Activated naive CD4-positive, alpha-beta T cell treated with anti-CD3 and anti-CD28 coated beads, Interleukin-2, amount 50 U/mL, for 24 hours (primary cell): ENCODE results near the gene NOTUM.
A peak's percentile ranks its signal among the peaks of the same experiment; 100 is the strongest.

ENCODE experiments used
- H3K27ac Mint-ChIP-seq: one replicate; pipeline ENCODE4 v1.8.0; 2021; ENCODE audit warnings: mild to moderate bottlenecking, mixed read lengths
- H3K27me3 Mint-ChIP-seq: one replicate; pipeline ENCODE4 v1.8.0; 2021; ENCODE audit warnings: mixed read lengths
- H3K36me3 Mint-ChIP-seq: one replicate; pipeline ENCODE4 v1.8.0; 2021; ENCODE audit warnings: mixed read lengths
- H3K4me1 Mint-ChIP-seq: one replicate; pipeline ENCODE4 v1.8.0; 2021; ENCODE audit warnings: mixed read lengths
- H3K4me3 Mint-ChIP-seq: one replicate; pipeline ENCODE4 v1.8.0; 2021; ENCODE audit warnings: mild to moderate bottlenecking, mixed read lengths
- H3K9me3 Mint-ChIP-seq: one replicate; pipeline ENCODE4 v1.8.0; 2021; ENCODE audit warnings: mixed read lengths

Gene NOTUM

GRCh38 chr17:81917565-81918332 is 43.2 kb downstream of the NOTUM start, which contains the start of gene SIRT7:
SIRT7 (minus strand) TSS chr17:81918176; CDS start chr17:81918131, 45 bp downstream.
- H3K27me3 Mint-ChIP-seq: no peaks in the 10 kb centered on the region
- H3K27ac Mint-ChIP-seq: peak within 1 kb of the TSS; percentile 81
- peaks cover 7% of the 10 kb centered on the region for H3K36me3 Mint-ChIP-seq
- H3K4me3 Mint-ChIP-seq: peak within 1 kb of the TSS; percentile 86
- peaks cover 36% of the 10 kb centered on the region for H3K4me1 Mint-ChIP-seq
- H3K9me3 Mint-ChIP-seq: no peaks in the 10 kb centered on the region

GRCh38 chr17:81916234-81917001 is 44.6 kb downstream of the NOTUM start:
- H3K9me3 Mint-ChIP-seq: no peaks in the 10 kb centered on the region
- H3K4me1 Mint-ChIP-seq: peaks cover 36% of the 10 kb centered on the region
- no peaks in the 10 kb centered on the region for H3K27me3 Mint-ChIP-seq
- peak overlapping the region; percentile 86 for H3K4me3 Mint-ChIP-seq
- peaks cover 7% of the 10 kb centered on the region for H3K36me3 Mint-ChIP-seq
- peak overlapping the region; percentile 75 for H3K27ac Mint-ChIP-seq

- H3K27me3 Mint-ChIP-seq: no peaks in the 10 kb centered on the region
- H3K4me1 Mint-ChIP-seq: peaks cover 36% of the 10 kb centered on the region
- H3K27ac Mint-ChIP-seq: no peak overlapping the region
- H3K4me3 Mint-ChIP-seq: no peak overlapping the region
- H3K36me3 Mint-ChIP-seq: peaks cover 7% of the 10 kb centered on the region
- H3K9me3 Mint-ChIP-seq: no peaks in the 10 kb centered on the region
These were observed 45.7 kb downstream of the NOTUM start for GRCh38 chr17:81915331-81915730.

- peaks cover 35% of the 10 kb centered on the region for H3K4me1 Mint-ChIP-seq
- no peaks in the 10 kb centered on the region for H3K27me3 Mint-ChIP-seq
- no peaks in the 10 kb centered on the region for H3K9me3 Mint-ChIP-seq
- no peak overlapping the region for H3K4me3 Mint-ChIP-seq
- no peak overlapping the region for H3K27ac Mint-ChIP-seq
- H3K36me3 Mint-ChIP-seq: peaks cover 7% of the 10 kb centered on the region
These were observed 46.7 kb downstream of the NOTUM start for GRCh38 chr17:81914103-81914850.

GRCh38 chr17:81913394-81914102 is 47.4 kb downstream of the NOTUM start:
- Mint-ChIP-seq H3K27me3 (no peaks in the 10 kb centered on the region), H3K36me3 (peaks cover 7% of the 10 kb centered on the region), H3K27ac (no peak overlapping the region), H3K4me3 (no peak overlapping the region), H3K4me1 (peaks cover 27% of the 10 kb centered on the region), H3K9me3 (no peaks in the 10 kb centered on the region)

- Mint-ChIP-seq H3K4me3 (peak overlapping the region; percentile 39), H3K9me3 (no peaks in the 10 kb centered on the region), H3K36me3 (peaks cover 7% of the 10 kb centered on the region), H3K4me1 (peaks cover 23% of the 10 kb centered on the region), H3K27me3 (no peaks in the 10 kb centered on the region), H3K27ac (no peak overlapping the region)
These were observed 48.3 kb downstream of the NOTUM start for GRCh38 chr17:81912441-81913309.

GRCh38 chr17:81911969-81912368 is 49.0 kb downstream of the NOTUM start:
- H3K27ac Mint-ChIP-seq: no peak overlapping the region
- H3K27me3 Mint-ChIP-seq: no peaks in the 10 kb centered on the region
- peaks cover 18% of the 10 kb centered on the region for H3K4me1 Mint-ChIP-seq
- H3K9me3 Mint-ChIP-seq: no peaks in the 10 kb centered on the region
- H3K36me3 Mint-ChIP-seq: peaks cover 7% of the 10 kb centered on the region
- H3K4me3 Mint-ChIP-seq: peak overlapping the region; percentile 59

- Mint-ChIP-seq H3K4me1 (peaks cover 13% of the 10 kb centered on the region), H3K27ac (no peak within 1 kb of the TSS)
These were observed 49.6 kb downstream of the NOTUM start, which contains the start of gene PCYT2 for GRCh38 chr17:81911277-81911961. PCYT2 (minus strand) TSS chr17:81911399; CDS start chr17:81911355, 44 bp downstream.

GRCh38 chr17:81910840-81911276 is 50.1 kb downstream of the NOTUM start:
- Mint-ChIP-seq H3K4me3 (peak overlapping the region; percentile 81), H3K9me3 (no peaks in the 10 kb centered on the region), H3K4me1 (peaks cover 8% of the 10 kb centered on the region), H3K27me3 (no peaks in the 10 kb centered on the region), H3K27ac (no peak overlapping the region), H3K36me3 (peaks cover 7% of the 10 kb centered on the region)

More at GRCh38 chr17:81911277-81911961, 49.6 kb downstream of the NOTUM start, which contains the start of gene PCYT2:
- no peaks in the 10 kb centered on the region for H3K9me3 Mint-ChIP-seq
- no peaks in the 10 kb centered on the region for H3K27me3 Mint-ChIP-seq
- peak within 1 kb of the TSS; percentile 81 for H3K4me3 Mint-ChIP-seq
- H3K36me3 Mint-ChIP-seq: peaks cover 7% of the 10 kb centered on the region

GRCh38 chr17:81909966-81910839 is 50.8 kb downstream of the NOTUM start:
- no peaks in the 10 kb centered on the region for H3K27me3 Mint-ChIP-seq
- peaks cover 7% of the 10 kb centered on the region for H3K36me3 Mint-ChIP-seq
- H3K9me3 Mint-ChIP-seq: no peaks in the 10 kb centered on the region
- peak overlapping the region; percentile 81 for H3K4me3 Mint-ChIP-seq
- no peak overlapping the region for H3K27ac Mint-ChIP-seq
- H3K4me1 Mint-ChIP-seq: peaks cover 5% of the 10 kb centered on the region

- H3K4me1 Mint-ChIP-seq: no peaks in the 10 kb centered on the region
- peaks cover 7% of the 10 kb centered on the region for H3K36me3 Mint-ChIP-seq
- no peaks in the 10 kb centered on the region for H3K9me3 Mint-ChIP-seq
- no peak overlapping the region for H3K27ac Mint-ChIP-seq
- H3K27me3 Mint-ChIP-seq: no peaks in the 10 kb centered on the region
- no peak overlapping the region for H3K4me3 Mint-ChIP-seq
These were observed 51.8 kb downstream of the NOTUM start for GRCh38 chr17:81909231-81909630.

GRCh38 chr17:81908793-81909192 is 52.2 kb downstream of the NOTUM start:
- Mint-ChIP-seq H3K4me1 (no peaks in the 10 kb centered on the region), H3K27ac (no peak overlapping the region), H3K36me3 (peaks cover 7% of the 10 kb centered on the region), H3K4me3 (no peak overlapping the region), H3K9me3 (no peaks in the 10 kb centered on the region), H3K27me3 (no peaks in the 10 kb centered on the region)
